ENCODE results near the gene RALGPS1.

RALGPS1 gene

GRCh38 chr9:127213859-127214258, 299.3 kb downstream of the RALGPS1 start:
- no peak for DNase-seq

- peak; percentile 59 for DNase-seq
Observed at GRCh38 chr9:127214421-127215267, 300.1 kb downstream of the RALGPS1 start.

DNA sequence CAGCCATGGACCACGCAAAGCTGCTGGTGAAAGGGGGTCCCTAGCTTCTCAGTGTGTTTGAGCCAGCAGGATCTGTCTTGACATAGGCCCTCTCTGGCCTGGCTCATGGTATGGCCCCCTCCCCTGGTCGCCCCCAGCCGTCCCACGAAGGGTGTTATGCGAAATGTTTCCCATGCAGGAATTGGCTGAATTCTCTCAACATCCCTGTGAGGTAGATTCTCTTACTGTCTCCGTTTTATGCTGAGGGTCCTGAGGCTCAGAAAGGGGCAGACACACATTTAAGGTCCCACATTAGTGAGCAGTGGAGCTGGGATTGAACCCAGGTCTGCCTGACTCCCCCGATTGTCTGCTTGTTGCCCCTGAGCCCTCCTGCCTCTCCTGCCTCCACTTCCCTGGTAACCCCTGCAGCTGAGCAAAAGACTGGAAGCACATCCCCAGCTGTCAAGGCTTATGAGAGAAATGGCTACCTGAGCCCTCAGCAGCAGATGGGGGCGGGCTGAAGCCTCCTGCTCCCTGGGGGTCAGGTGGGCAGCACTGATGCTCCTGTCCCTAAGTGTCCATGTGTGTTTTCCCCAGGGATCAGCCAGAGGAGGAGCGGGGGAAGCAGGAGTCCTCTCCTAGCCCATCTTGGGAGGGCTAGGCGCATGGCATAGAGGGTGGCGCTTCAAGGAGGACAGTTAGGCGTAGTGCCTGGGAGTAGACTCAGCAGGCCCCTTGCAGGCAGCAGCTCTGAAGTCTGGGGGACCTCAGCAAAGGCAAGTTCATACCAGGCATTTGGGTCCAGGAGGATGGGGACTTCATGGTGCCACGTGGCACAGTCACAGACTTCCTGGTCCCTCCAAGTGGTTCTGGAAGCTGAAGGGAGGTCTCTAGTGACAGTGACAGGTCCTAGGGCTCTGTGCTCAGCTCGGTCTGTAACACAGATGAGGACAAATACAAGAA, 301.0 kb downstream of the RALGPS1 start:
- DNase-seq = no peak

GRCh38 chr9:127216210-127216887, 301.8 kb downstream of the RALGPS1 start:
- DNase-seq = no peak

DNA sequence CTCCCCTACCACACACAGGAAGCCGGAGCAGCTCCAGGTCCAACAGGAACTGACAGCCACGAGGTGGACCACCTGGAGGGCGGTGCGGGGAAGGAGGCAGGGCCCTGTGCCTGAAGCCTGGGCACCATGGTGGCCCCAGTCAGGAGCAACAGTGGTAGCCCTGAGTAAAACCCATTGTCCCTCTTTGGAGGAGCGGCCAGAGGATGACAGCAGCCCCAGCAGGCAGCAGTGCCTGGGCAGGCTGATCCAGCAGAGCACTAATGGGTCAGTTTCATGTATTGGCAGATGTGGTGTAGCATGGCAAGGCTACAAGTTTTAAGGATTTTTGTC, 302.3 kb downstream of the RALGPS1 start:
- no peak for DNase-seq

DNA sequence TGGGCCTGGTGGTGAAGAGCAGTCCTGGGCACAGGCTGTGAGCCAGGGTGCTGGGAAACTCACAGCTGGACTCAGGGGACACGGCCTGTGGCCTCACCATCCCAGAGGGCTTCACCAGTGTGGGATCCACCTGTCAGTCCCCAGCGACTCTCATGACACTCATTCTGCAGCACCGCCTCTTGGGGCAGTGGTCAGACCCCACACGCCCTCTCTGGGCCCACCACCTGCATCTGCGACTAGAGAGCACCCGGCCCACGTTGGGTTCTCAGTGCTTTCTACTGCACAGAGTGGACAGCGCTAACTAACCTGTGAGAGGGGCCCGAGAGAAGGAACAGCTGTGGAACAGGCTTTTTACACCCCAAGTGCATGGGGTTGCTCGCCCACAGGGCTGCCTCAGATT, 304.2 kb downstream of the RALGPS1 start:
- no peak for DNase-seq

GRCh38 chr9:127219520-127219919, 304.9 kb downstream of the RALGPS1 start:
- DNase-seq = no peak

- DNase-seq = no peak
Observed at GRCh38 chr9:127221695-127222094, 307.1 kb downstream of the RALGPS1 start.

- no peak for DNase-seq
Observed at GRCh38 chr9:127222388-127223095, 308.0 kb downstream of the RALGPS1 start.

GRCh38 chr9:127223266-127223665, 308.7 kb downstream of the RALGPS1 start:
- no peak for DNase-seq

- DNase-seq = no peak
Observed at GRCh38 chr9:127223810-127224177, 309.2 kb downstream of the RALGPS1 start.

DNA sequence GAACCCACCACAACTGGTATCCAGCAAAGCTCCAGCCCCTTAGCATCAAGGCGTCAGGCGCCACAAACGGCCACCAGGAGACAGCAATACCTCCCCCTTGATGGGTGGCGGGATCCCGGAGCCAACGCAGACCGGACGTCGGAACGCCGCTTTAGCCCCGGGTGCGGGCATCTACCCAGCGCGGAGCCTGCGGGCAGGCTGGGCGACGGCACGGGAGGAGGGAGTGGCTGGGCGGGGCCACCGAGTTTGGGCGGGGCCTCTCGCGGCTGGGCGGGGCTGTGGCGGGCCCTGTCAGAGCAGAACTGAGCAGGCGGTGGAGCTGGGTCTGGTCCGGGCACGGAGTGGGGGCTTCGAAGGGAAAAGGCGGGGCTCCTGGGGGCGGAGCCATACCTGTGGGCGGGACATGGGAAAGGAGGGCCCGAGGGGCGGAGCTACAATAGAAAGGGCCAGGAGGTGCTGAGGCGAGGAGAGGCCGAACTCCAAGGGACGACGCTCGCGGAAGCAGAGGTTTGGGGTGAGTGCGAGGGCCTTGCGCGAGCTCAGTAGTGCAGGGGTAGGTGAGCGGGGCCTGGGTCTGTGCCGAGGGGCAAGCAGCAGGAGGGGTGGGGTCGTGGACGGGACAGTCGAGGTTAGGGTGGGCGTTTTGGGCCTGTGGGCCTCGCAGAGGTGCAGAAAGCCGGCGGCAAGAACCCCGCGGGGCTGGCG, 309.7 kb downstream of the RALGPS1 start:
- DNase-seq = peak; percentile 65

DNA sequence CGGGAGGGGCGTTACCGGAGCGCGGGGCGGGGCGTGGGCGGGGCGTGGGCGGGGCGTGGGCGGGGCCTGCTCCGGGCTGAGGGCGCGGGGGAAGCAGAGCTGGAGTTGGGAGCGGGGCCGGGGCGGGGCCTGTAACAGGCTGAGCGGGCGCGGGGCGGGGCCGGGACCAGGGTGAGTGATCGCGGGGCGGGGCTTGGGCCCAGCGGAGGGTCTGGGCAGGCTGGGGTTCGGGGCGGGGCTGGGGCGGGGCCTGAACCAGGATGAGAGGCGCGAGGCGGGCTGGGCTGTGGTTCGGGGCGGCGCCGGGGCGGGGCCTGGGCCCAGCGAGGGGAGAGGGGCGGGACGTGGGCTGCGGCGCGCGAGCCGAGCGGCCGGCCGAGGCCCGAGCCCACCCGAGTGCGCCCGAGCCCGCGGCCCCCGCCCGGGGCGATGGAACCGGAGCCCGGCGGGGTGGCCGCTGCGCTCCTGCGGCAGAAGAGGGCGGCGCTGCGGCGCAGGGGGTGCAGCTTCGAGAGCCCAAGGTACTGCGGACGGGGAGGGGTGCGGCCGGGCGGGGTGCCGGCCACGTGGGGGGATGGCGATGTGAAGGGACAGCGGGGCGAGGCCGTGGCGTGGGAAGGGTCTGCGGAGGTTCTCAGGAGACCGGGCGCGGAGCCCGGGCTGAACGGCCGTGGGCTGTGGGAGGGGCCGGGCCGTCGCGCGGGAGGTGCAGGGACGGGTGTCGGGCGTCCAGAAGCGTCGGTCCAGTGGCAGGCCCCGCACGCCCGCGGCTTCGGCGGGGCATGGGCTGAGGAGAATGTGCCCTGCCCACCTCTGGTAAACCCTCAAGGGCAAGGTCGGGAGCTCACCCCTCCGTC, 310.5 kb downstream of the RALGPS1 start:
- DNase-seq = peak; percentile 85

DNA sequence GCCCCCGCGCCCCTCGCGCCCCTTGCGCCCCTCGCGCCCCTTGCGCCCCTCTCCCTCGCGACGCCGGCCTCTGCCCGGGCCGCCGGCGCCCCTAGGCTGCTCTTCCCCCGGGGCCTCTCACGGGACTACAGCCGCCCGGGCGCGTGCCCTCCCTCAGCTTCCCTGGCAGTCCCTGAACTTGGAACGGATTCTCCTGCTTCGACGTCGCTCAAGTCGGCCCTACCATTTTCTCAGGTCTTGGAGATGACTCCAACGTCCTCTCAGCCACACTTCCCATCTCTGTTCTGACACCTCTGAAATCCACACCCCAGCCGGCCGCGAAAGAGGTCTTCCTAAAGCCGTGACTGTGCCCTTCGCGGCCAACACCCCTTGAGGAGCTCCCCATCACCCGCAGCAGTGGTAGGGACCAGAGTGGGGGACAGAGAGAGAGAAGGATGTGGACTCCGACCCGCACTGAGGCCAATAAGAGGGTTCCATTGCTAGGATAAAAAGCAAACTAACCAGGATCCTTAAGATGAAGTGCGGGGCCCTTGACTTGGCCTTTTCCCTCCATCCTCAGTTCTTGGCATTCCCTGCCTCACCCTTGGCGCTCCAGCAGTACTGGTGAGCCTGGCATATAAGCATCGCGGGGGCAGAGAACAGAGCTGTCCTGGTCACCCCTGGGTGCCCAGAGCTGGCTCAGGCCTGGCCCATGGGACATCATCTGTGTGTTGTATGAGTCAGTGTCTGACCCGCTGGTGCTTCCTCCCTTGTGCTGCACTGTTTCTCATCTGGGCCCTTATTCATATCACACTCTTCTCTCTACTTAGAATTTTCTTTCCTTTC, 311.4 kb downstream of the RALGPS1 start:
- no peak for DNase-seq

DNA sequence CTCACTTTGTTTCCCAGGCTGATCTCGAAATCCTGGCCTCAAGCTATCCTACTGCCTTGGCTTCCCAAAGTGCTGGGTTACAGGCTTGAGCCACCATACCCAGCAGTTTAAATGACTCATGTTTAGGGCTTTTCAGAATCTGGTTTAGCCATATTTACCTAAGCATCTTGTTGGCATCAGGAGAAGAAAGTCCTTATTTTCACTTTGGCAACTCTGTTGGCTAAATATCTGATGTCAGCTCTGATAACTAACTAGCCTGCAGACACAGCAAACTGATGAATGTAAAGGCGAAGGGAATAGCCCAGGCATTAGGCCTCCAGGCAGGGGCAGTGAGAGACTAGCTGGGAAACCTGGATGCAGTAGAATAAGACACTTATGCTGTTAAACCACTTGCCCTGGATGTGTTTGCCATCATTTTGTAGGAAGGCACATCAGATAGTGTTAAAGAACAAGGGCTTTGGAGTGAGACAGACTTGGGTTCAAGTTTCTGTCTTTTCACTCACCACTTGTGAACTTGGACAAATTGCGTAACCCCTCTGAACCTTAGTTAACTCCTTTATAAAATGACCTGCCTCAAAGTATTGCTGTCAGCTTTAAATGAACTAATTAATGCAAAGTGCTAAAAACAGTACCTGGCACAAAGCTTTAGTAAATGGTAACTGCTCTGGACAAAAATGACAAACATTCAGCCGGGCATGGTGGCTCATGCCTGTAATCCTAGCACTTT, 315.3 kb downstream of the RALGPS1 start:
- no peak for DNase-seq

- DNase-seq = no peak
Observed at GRCh38 chr9:127231666-127232065, 317.1 kb downstream of the RALGPS1 start.

DNA sequence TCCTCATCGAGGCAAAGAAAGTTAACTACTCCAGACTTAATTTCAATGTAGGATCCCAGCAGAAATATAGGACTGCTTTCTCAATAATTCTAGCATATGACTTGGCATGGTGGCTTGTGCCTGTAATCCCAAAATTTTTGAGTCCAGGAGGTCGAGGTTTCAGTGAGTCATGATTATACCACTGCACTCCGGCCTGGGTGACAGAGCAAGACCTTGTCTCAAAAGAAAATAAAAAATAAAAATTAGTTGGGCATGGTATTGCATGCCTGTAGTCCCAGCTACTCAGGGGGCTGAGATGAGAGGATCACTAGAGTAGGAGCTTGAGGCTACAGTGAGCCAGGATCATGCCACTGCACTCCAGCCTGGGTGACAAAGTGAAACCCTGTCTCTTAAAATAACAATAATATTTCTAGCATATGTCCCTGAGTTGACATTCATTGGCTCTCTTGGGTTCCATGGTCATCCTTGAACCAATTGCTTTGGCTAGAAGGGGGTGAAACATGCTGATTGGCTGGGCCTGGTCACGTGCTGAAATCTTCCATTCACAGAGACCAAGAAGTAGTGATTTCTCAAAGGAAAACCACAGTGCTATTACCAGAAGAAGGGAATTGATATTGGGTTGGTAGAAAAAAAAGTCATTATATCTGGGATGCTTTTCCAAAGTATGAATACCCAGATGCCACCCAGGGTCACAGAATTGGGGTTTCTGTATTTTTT, 318.4 kb downstream of the RALGPS1 start:
- DNase-seq = no peak

GRCh38 chr9:127233550-127233949, 319.0 kb downstream of the RALGPS1 start:
- DNase-seq = no peak

DNA sequence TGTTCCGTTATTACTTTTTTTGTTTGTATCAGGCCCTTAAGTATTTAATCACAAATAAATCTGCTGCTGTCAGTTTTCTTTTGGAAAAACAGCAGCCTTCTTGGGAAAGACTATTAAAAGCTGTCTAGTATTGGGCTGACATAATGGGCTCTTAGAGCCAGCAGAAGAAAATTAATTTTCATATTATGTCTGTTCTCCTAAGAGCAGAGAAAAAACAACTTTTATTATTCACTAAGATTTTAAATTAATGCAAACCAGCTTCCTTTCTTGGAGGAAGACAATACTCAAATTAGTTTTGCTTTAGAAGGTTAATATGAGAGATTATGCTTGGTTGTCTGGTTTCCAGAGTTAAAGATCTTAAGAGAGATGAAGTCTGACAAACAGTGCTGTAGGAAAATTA, 319.4 kb downstream of the RALGPS1 start:
- no peak for DNase-seq
